HCT116 (cell line): ENCODE measurements around the gene CRACDL. TPM values are rescaled to one million over a fixed set of nuclear protein-coding genes. Genes with fewer than 3 reads are reported as not detected.

Experiments used
- ATAC-seq: fragments of 200-7000 bp; cut with Tn5 transposase; 2 replicates; pipeline ENCODE4 v1.9.1; 2020; ENCODE audit warnings: mild to moderate bottlenecking, moderate library complexity
- BruUV-seq: library from RNA; stranded (reverse); fragments of 400-500 nt; replicated peaks from 2 replicates; lab custom pipeline; 2021; lab: Mats Ljungman, UMichigan
- CTCF ChIA-PET: fragments of 300-600 bp; sonication (Branson Sonifier 250); formaldehyde crosslinking; loops from one replicate; lab custom pipeline; 2021; ENCODE audit warnings: antibody characterized with exemption; lab: Charles Lee
- POLR2A ChIA-PET: fragments of 300-600, 350-600 bp; sonication (Branson Sonifier 250); formaldehyde crosslinking; loops from one replicate; lab custom pipeline; 2021; ENCODE audit warnings: antibody characterized with exemption; lab: Charles Lee
- RAD21 ChIA-PET, 2 experiments: fragments of 300-600 bp; sonication (Branson Sonifier 250); formaldehyde crosslinking; loops; one replicate each; lab custom pipeline; 2023; ENCODE audit warnings: low total read pairs in 2 of 2; ENCODE audit not compliant: uncharacterized antibody in 2 of 2, unreplicated experiment in 2 of 2, low non-redundant PET in 1 of 2; lab: Charles Lee
- DNase-seq: peaks from one replicate; pipeline ENCODE4 v3.0.0-alpha.2; 2010; ENCODE audit warnings: low read depth, low spot score
- H2AFZ ChIP-seq: fragments of 200-600 bp; shearing (Covaris generic), sonication (generic); 2 replicates; pipeline ENCODE4 v1.6.1; 2017; ENCODE audit warnings: low read depth, mixed run types, mixed read lengths, antibody characterized with exemption, low read length; ENCODE audit not compliant: poor library complexity, severe bottlenecking
- H3K27ac ChIP-seq: 2 replicates; pipeline ENCODE4 v1.5.1; 2012; ENCODE audit warnings: low read depth, low read length
- H3K27me3 ChIP-seq: fragments of 200-600 bp; sonication (generic); 2 replicates; pipeline ENCODE4 v1.6.1; 2016; ENCODE audit warnings: mixed run types, low read length, mixed read lengths; ENCODE audit not compliant: insufficient read depth
- H3K36me3 ChIP-seq, 2 experiments: fragments of 200-500 bp in 1 of 2; fragments of 200-600 bp in 1 of 2; sonication (Bioruptor generic) in 1 of 2; sonication (generic) in 1 of 2; 2 replicates each; pipeline versions ENCODE4 v1.5.1 to v1.6.1; 2014 to 2016; ENCODE audit warnings: low read length in 2 of 2, inconsistent platforms in 1 of 2, mixed read lengths in 1 of 2, mixed run types in 1 of 2; ENCODE audit not compliant: insufficient read depth in 2 of 2, control insufficient read depth in 1 of 2
- H3K4me1 ChIP-seq, 2 experiments: fragments of 200-600 bp in 1 of 2; sonication (generic) in 1 of 2; 2 replicates each; pipeline versions ENCODE4 v1.5.1 to v1.6.1; 2012 to 2017; ENCODE audit warnings: low read length in 2 of 2, inconsistent platforms in 1 of 2, mild to moderate bottlenecking in 1 of 2, mixed read lengths in 1 of 2, mixed run types in 1 of 2, moderate library complexity in 1 of 2; ENCODE audit not compliant: insufficient read depth in 2 of 2, control insufficient read depth in 1 of 2
- H3K4me2 ChIP-seq: fragments of 200-600 bp; sonication (generic); 2 replicates; pipeline ENCODE4 v1.6.1; 2017; ENCODE audit warnings: mixed run types, low read length, mixed read lengths
- H3K4me3 ChIP-seq, 2 experiments: fragments of 200-600 bp in 1 of 2; sonication (generic) in 1 of 2; replicated peaks in 1 of 2; 2 replicates each; pipeline ENCODE4 v1.5.1; 2011 to 2016; ENCODE audit warnings: low read length in 2 of 2, control low read depth in 1 of 2, low read depth in 1 of 2, mild to moderate bottlenecking in 1 of 2, mixed read lengths in 1 of 2, mixed run types in 1 of 2
- H3K79me2 ChIP-seq: fragments of 200-600 bp; sonication (generic); 2 replicates; pipeline ENCODE4 v1.6.1; 2017; ENCODE audit warnings: mild to moderate bottlenecking, mixed run types, low read length, moderate library complexity, mixed read lengths; ENCODE audit not compliant: insufficient read depth
- H3K9ac ChIP-seq: fragments of 200-600 bp; sonication (generic); 2 replicates; pipeline ENCODE4 v1.6.1; 2016; ENCODE audit warnings: low read length, mixed read lengths
- H3K9me2 ChIP-seq: fragments of 200-600 bp; sonication (generic), shearing (Covaris generic); 2 replicates; pipeline ENCODE4 v1.6.1; 2017; ENCODE audit warnings: mixed run types, mild to moderate bottlenecking, moderate library complexity; ENCODE audit not compliant: insufficient read depth
- H3K9me3 ChIP-seq, 2 experiments: fragments of 200-500 bp in 1 of 2; fragments of 200-600 bp in 1 of 2; sonication (Bioruptor generic) in 1 of 2; sonication (generic) in 1 of 2; 2 replicates each; pipeline ENCODE4 v1.6.1; 2014 to 2017; ENCODE audit warnings: low read length in 2 of 2, mixed read lengths in 2 of 2, inconsistent platforms in 1 of 2, low read depth in 1 of 2, mild to moderate bottlenecking in 1 of 2, mixed run types in 1 of 2, moderate library complexity in 1 of 2; ENCODE audit not compliant: control insufficient read depth in 1 of 2, insufficient read depth in 1 of 2
- H4K20me1 ChIP-seq: fragments of 200-600 bp; sonication (generic), shearing (Covaris generic); 2 replicates; pipeline ENCODE4 v1.6.1; 2017; ENCODE audit warnings: mixed run types, mild to moderate bottlenecking, moderate library complexity; ENCODE audit not compliant: insufficient read depth
- CBX3 ChIP-seq: IDR thresholded peaks from 2 replicates; pipeline ENCODE4 v1.6.1; 2012; ENCODE audit warnings: low read depth
- CEBPB ChIP-seq: IDR thresholded peaks from 2 replicates; pipeline ENCODE4 v1.6.1; 2012; ENCODE audit warnings: low read depth
- EGR1 ChIP-seq: IDR thresholded peaks from 2 replicates; pipeline ENCODE4 v1.6.1; 2012; ENCODE audit warnings: low read depth
- ELF1 ChIP-seq: IDR thresholded peaks from 2 replicates; pipeline ENCODE4 v1.6.1; 2012; ENCODE audit warnings: low read depth, borderline replicate concordance
- EZH2 ChIP-seq: fragments of 200-600 bp; sonication (generic); IDR thresholded peaks from 2 replicates; pipeline ENCODE4 v1.6.1; 2017; ENCODE audit warnings: antibody characterized with exemption, mixed run types
- EZH2phosphoT487 ChIP-seq: fragments of 200-600 bp; IDR thresholded peaks from 2 replicates; pipeline ENCODE4 v1.6.1; 2018; ENCODE audit warnings: antibody characterized with exemption, borderline replicate concordance
- JUND ChIP-seq: IDR thresholded peaks from 2 replicates; pipeline ENCODE4 v1.6.1; 2012
- POLR2A ChIP-seq: IDR thresholded peaks from 2 replicates; pipeline ENCODE4 v1.7.0; 2011; ENCODE audit warnings: borderline replicate concordance; ENCODE audit not compliant: insufficient read depth, insufficient read length; ENCODE audit errors: extremely low read depth
- POLR2AphosphoS5 ChIP-seq: IDR thresholded peaks from 2 replicates; pipeline ENCODE4 v1.6.1; 2011; ENCODE audit warnings: mild to moderate bottlenecking, low read depth, low read length, moderate library complexity
- RAD21 ChIP-seq: IDR thresholded peaks from 2 replicates; pipeline ENCODE4 v1.6.1; 2012; ENCODE audit warnings: low read depth, mild to moderate bottlenecking
- SIN3A ChIP-seq: IDR thresholded peaks from 2 replicates; pipeline ENCODE4 v1.6.1; 2012; ENCODE audit warnings: low read depth
- YY1 ChIP-seq: IDR thresholded peaks from 2 replicates; pipeline ENCODE4 v1.6.1; 2011; ENCODE audit warnings: low read length, low read depth, moderate library complexity, mild to moderate bottlenecking; ENCODE audit not compliant: insufficient replicate concordance; ENCODE audit errors: extremely low read depth
- intact Hi-C: fragments of 100-400 bp; cut with micrococcal nuclease; formaldehyde crosslinking; loops from 2 replicates; pipeline ENCODE4 v1.10.0; 2022
- total RNA-seq: library from RNA; stranded (reverse); gene quantifications from one replicate; pipeline ENCODE4 v1.2.1, GENCODE V29; 2021; ENCODE audit not compliant: unreplicated experiment
- TF ChIP-seq, protein P1 (sequence below): IDR thresholded peaks from 2 replicates; pipeline ENCODE4 v1.6.1; 2012
- TF ChIP-seq, protein P2 (sequence below): IDR thresholded peaks from 2 replicates; pipeline ENCODE4 v1.6.1; 2012
- TF ChIP-seq, protein P3 (sequence below): IDR thresholded peaks from 2 replicates; pipeline ENCODE4 v1.6.1; 2011; ENCODE audit warnings: mild to moderate bottlenecking, low read length, moderate library complexity; ENCODE audit not compliant: insufficient replicate concordance; ENCODE audit errors: extremely low read depth

The CRACDL gene
- total RNA-seq, 1 experiment from 2014 or later = 1.1 TPM

DNA sequence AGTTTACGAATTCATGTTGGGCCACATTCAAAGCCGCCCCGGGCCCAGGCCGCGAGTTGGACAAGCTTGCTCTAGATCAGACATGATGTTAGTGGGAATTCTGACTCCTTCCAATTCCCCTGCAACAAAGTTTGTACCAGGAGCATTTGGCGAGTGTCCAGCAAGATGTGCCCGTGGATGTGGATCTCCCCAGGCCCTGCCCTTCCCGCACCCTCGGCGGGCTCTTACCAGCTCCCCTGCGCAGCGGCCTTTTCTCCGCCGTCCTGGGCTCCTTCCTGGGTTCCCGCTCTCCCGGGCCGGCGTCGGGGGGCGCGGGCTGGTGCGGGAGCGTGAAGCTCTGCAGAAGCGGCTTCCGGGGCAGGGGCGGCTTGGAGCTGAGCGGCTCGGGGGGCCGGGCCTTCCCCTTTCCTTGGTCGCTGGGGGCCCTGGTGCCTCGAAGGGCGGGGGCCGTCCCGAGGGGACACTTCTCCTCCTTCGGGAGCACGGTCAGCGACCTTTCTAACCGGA lies 114.3 kb downstream of the CRACDL start:
- H3K4me3 ChIP-seq = no peak overlapping the region
- no peak for ATAC-seq
- TF ChIP-seq YY1 (no peak), SIN3A (no peak), EZH2phosphoT487 (no peak), POLR2AphosphoS5 (no peak), RAD21 (no peak), CEBPB (no peak), CBX3 (no peak)
- TF ChIP-seq, protein P1, sequence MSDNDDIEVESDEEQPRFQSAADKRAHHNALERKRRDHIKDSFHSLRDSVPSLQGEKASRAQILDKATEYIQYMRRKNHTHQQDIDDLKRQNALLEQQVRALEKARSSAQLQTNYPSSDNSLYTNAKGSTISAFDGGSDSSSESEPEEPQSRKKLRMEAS = no peak
- TF ChIP-seq, all 23 proteins: peak for 0
- Histone ChIP-seq H3K79me2 (no peaks in the 10 kb centered on the region), H3K4me2 (no peak overlapping the region), H4K20me1 (no peaks in the 10 kb centered on the region), H3K9me2 (no peaks in the 10 kb centered on the region), H3K9me3 (no peaks in the 10 kb centered on the region), H3K27ac (no peak overlapping the region), H2AFZ (no peak overlapping the region), H3K36me3 (no peaks in the 10 kb centered on the region), H3K4me1 (no peaks in the 10 kb centered on the region), H3K9ac (no peak overlapping the region), H3K27me3 (no peaks in the 10 kb centered on the region)
- intact Hi-C loops = loop anchor here (10.0 kb wide), 1 partner anchor 83 kb away; no protein-coding TSS in a partner anchor
- ChIA-PET RAD21 (no interaction called here), CTCF (no interaction called here), POLR2A (no interaction called here)
- no TSS peak for BruUV-seq
- no peak for DNase-seq

DNA sequence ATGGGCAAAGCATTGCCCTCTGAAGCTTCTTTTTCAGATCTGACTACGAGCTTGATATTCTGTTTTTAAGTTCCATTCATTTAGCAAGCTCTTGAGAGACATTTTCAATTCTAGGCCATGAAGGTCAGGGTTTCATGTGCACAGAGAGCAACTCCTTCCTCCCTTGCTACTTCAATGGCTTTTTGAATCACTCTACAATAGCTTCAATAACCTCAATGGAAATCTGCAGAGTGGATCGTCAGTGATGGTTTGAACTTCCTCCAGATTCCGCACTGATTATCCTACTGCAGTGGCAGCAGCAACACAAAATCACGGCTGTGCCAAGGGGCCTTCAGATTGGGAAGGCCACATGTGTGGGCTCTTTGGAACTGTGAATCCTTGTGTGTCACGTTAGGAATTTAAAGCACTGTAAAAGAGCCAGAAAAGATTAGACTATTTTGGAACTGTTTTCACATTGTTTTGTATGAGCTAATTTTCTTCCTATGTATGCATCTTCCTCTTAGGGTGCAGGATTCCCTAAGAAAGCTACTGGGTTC lies 116.7 kb downstream of the CRACDL start:
- DNase-seq (no peak), ATAC-seq (no peak)
- TF ChIP-seq EZH2phosphoT487 = no peak
- TF ChIP-seq JUND = no peak
- no peak for TF ChIP-seq EGR1
- TF ChIP-seq, protein P2, sequence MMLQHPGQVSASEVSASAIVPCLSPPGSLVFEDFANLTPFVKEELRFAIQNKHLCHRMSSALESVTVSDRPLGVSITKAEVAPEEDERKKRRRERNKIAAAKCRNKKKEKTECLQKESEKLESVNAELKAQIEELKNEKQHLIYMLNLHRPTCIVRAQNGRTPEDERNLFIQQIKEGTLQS = no peak
- no peak for TF ChIP-seq POLR2AphosphoS5
- TF ChIP-seq POLR2A = no peak
- TF ChIP-seq, protein P3, sequence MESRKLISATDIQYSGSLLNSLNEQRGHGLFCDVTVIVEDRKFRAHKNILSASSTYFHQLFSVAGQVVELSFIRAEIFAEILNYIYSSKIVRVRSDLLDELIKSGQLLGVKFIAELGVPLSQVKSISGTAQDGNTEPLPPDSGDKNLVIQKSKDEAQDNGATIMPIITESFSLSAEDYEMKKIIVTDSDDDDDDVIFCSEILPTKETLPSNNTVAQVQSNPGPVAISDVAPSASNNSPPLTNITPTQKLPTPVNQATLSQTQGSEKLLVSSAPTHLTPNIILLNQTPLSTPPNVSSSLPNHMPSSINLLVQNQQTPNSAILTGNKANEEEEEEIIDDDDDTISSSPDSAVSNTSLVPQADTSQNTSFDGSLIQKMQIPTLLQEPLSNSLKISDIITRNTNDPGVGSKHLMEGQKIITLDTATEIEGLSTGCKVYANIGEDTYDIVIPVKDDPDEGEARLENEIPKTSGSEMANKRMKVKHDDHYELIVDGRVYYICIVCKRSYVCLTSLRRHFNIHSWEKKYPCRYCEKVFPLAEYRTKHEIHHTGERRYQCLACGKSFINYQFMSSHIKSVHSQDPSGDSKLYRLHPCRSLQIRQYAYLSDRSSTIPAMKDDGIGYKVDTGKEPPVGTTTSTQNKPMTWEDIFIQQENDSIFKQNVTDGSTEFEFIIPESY = no peak
- TF ChIP-seq, protein P1 = no peak
- no peak for TF ChIP-seq ELF1
- no peak for TF ChIP-seq EZH2
- ChIA-PET CTCF (no interaction called here), RAD21 (no interaction called here), POLR2A (no interaction called here)
- H3K9ac ChIP-seq = no peak overlapping the region
- H3K27me3 ChIP-seq = no peaks in the 10 kb centered on the region
- no peaks in the 10 kb centered on the region for H3K9me2 ChIP-seq
- H2AFZ ChIP-seq = no peak overlapping the region
- H3K79me2 ChIP-seq = no peaks in the 10 kb centered on the region
- no peak overlapping the region for H3K4me2 ChIP-seq
- no peaks in the 10 kb centered on the region for H3K36me3 ChIP-seq
- H4K20me1 ChIP-seq = no peaks in the 10 kb centered on the region
- H3K27ac ChIP-seq = no peak overlapping the region
- intact Hi-C loops = no loop called here
- no TSS peak for BruUV-seq
- no peaks in the 10 kb centered on the region for H3K4me1 ChIP-seq
- no peak overlapping the region for H3K4me3 ChIP-seq
- H3K9me3 ChIP-seq = no peaks in the 10 kb centered on the region
